ENCODE measurements around the gene AP3B1.

GRCh38 chr5:78000191-78000590 lies 294.3 kb downstream of the AP3B1 start:
- no peak for TF ChIP-seq CTCF (conservative IDR thresholded peaks at IDR 0.05)
- no peak for TF ChIP-seq ZFX (IDR thresholded peaks at IDR 0.05)

Measured in C4-2B (cell line).